ENCODE measurements around the gene SLC2A4RG. TPM values are rescaled to one million over a fixed set of nuclear protein-coding genes. Genes with fewer than 3 reads are reported as not detected.

The SLC2A4RG gene
- total and polyA plus RNA-seq, 2 of the 4 experiments (the other 2 are of a cell fraction), result 5.0 to 50.3 TPM

GRCh38 chr20:63733117-63733516, 6.5 kb upstream of the SLC2A4RG start:
- Histone ChIP-seq H4K91ac (ENCODE audit: insufficient read depth, low read depth, low read length) (no peak overlapping the region), H3K23ac (ENCODE audit: low read depth, low read length) (no peak overlapping the region), H2BK15ac (ENCODE audit: low read depth, low read length) (no peak overlapping the region), H3K9me1 (ENCODE audit: insufficient read depth, low read length) (peaks cover 19% of the 10 kb centered on the region), H3K4me1 (ENCODE audit: control insufficient read depth, insufficient read depth, low read length) (peaks cover 2% of the 10 kb centered on the region; the same call in 1 of the 2 replicates), H2AK9ac (replicated peaks; ENCODE audit: low read depth, low read length, poor library complexity) (no peak overlapping the region), H3K27me3 (ENCODE audit: control insufficient read depth, insufficient read depth, low read length) (no peaks in the 10 kb centered on the region), H3K36me3 (ENCODE audit: control insufficient read depth, insufficient read depth, low read length) (peaks cover 39% of the 10 kb centered on the region), H2BK20ac (ENCODE audit: low read depth, low read length) (no peak overlapping the region), H2BK120ac (ENCODE audit: low read depth, low read length) (no peak overlapping the region), H3K18ac (ENCODE audit: low read depth, low read length) (no peak overlapping the region), H2BK5ac (ENCODE audit: low read depth, low read length, poor library complexity, severe bottlenecking) (no peak overlapping the region), H3K79me1 (ENCODE audit: low read depth in 1 of 2, low read length in 2 of 2) (peaks cover 21 to 60% of the 10 kb centered on the region in 2 experiments), H3K4ac (ENCODE audit: low read depth, low read length) (no peak overlapping the region), H3K4me3 (ENCODE audit: insufficient read depth, low read depth, low read length) (no peak overlapping the region), H4K20me1 (ENCODE audit: insufficient read depth, low read length) (peaks cover 44% of the 10 kb centered on the region), H2AFZ (replicated peaks; ENCODE audit: low read length, poor library complexity) (no peak overlapping the region), H3K14ac (replicated peaks; ENCODE audit: low read depth, low read length) (no peak overlapping the region), H3K27ac (ENCODE audit: insufficient read depth, low read length) (no peak overlapping the region), H3K9me3 (ENCODE audit: control insufficient read depth, insufficient read depth, low read length) (no peaks in the 10 kb centered on the region), H4K5ac (ENCODE audit: low read depth, low read length) (no peak overlapping the region), H3K9ac (ENCODE audit: low read depth, low read length) (no peak overlapping the region), H4K8ac (ENCODE audit: low read depth in 2 of 2, low read length in 2 of 2) (no peak overlapping the region), H3K56ac (ENCODE audit: extremely low read depth, insufficient read depth, low read length) (no peak overlapping the region), H2AK5ac (ENCODE audit: low read depth, low read length) (no peak overlapping the region), H3K4me2 (ENCODE audit: low read depth, low read length) (no peak overlapping the region)
- DNase-seq, result no peak
- WGBS, 2 experiments (ENCODE audit: extremely low coverage in 2 of 2, insufficient read length in 1 of 2), result 97% methylated on average over 4 of the region's 13 CpGs; no CpG with 5 or more reads in 1 of the 2 experiments
- dilution Hi-C loops (cut with HindIII; ENCODE audit: low sequenced_read_pairs, unreplicated experiment) (no loop called here), in situ Hi-C loops (cut with MboI; ENCODE audit: low sequenced_read_pairs) (no loop called here), intact Hi-C loops (cut with micrococcal nuclease) (no loop called here)
- no peak for ATAC-seq (ENCODE audit: low read depth)
- ChIA-PET POLR2A (ENCODE audit: unreplicated experiment) (no interaction called here), CTCF (no interaction called here)
- no TSS peak for BruUV-seq (replicated peaks)
- no peak for TF ChIP-seq NFE2L2 (IDR thresholded peaks at IDR 0.05; ENCODE audit: low read depth, low read length)
- no peak for TF ChIP-seq POLR2A (IDR thresholded peaks at IDR 0.05; ENCODE audit: low read depth, low read length)
- no peak for TF ChIP-seq CEBPB (IDR thresholded peaks at IDR 0.05; ENCODE audit: low read depth, low read length)
- no peak for TF ChIP-seq BHLHE40 (IDR thresholded peaks at IDR 0.05; ENCODE audit: low read depth, low read length)
- TF ChIP-seq CTCF (conservative IDR thresholded peaks at IDR 0.05; ENCODE audit: low read depth, low read length), result no peak
- no peak for TF ChIP-seq RAD21 (IDR thresholded peaks at IDR 0.05; ENCODE audit: low read length)
- TF ChIP-seq CHD1 (IDR thresholded peaks at IDR 0.05; ENCODE audit: low read depth, low read length), result no peak
- TF ChIP-seq USF2 (IDR thresholded peaks at IDR 0.05; ENCODE audit: low read depth, low read length), result no peak
- TF ChIP-seq RCOR1 (IDR thresholded peaks at IDR 0.05; ENCODE audit: insufficient replicate concordance, low read length), result no peak
- TF ChIP-seq, protein P1, sequence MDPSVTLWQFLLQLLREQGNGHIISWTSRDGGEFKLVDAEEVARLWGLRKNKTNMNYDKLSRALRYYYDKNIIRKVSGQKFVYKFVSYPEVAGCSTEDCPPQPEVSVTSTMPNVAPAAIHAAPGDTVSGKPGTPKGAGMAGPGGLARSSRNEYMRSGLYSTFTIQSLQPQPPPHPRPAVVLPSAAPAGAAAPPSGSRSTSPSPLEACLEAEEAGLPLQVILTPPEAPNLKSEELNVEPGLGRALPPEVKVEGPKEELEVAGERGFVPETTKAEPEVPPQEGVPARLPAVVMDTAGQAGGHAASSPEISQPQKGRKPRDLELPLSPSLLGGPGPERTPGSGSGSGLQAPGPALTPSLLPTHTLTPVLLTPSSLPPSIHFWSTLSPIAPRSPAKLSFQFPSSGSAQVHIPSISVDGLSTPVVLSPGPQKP (IDR thresholded peaks at IDR 0.05; ENCODE audit: borderline replicate concordance, low read depth, low read length), result no peak
- no peak for TF ChIP-seq RFX5 (IDR thresholded peaks at IDR 0.05; ENCODE audit: low read depth, low read length)
- no peak for TF ChIP-seq MXI1 (IDR thresholded peaks at IDR 0.05; ENCODE audit: borderline replicate concordance, low read depth, low read length)
- no peak for TF ChIP-seq MAFK (IDR thresholded peaks at IDR 0.05; ENCODE audit: low read depth, low read length)
- TF ChIP-seq SMC3 (IDR thresholded peaks at IDR 0.05; ENCODE audit: low read depth, low read length), result no peak
- TF ChIP-seq FOS (IDR thresholded peaks at IDR 0.05; ENCODE audit: low read depth, low read length), result no peak
- no peak for TF ChIP-seq MAZ (IDR thresholded peaks at IDR 0.05; ENCODE audit: borderline replicate concordance, low read depth, low read length)

Data from IMR-90 (cell line).